HG03571 (cell line): ENCODE data around the gene RIPOR3.
"Not testable (repeated sequence)": the region's sequence is repeated elsewhere in the genome, so short reads cannot be mapped to it uniquely, and the experiment has no call there.

ENCODE experiments used
- ATAC-seq: cut with Tn5 transposase; IDR thresholded peaks from one replicate; pipeline ENCODE4 v1.9.1; 2021; ENCODE audit not compliant: unreplicated experiment

The RIPOR3 gene

GRCh38 chr20:50559149-50559548 lies 132.2 kb downstream of the RIPOR3 start:
- no peak for ATAC-seq

GRCh38 chr20:50558483-50558925 lies 132.8 kb downstream of the RIPOR3 start:
- ATAC-seq, result no peak

GRCh38 chr20:50557549-50558134 lies 133.7 kb downstream of the RIPOR3 start:
- ATAC-seq, result no peak

GRCh38 chr20:50555662-50556061 lies 135.7 kb downstream of the RIPOR3 start:
- no peak for ATAC-seq

GRCh38 chr20:50554694-50555579 lies 136.4 kb downstream of the RIPOR3 start:
- no peak for ATAC-seq

GRCh38 chr20:50552979-50553378 lies 138.4 kb downstream of the RIPOR3 start:
- ATAC-seq, result no peak

- no peak for ATAC-seq
Measured at GRCh38 chr20:50551288-50551687, 140.1 kb downstream of the RIPOR3 start.

GRCh38 chr20:50550531-50550930 lies 140.8 kb downstream of the RIPOR3 start:
- no peak for ATAC-seq

- no peak for ATAC-seq
Measured at GRCh38 chr20:50548396-50548795, 142.9 kb downstream of the RIPOR3 start.

GRCh38 chr20:50547964-50548363 lies 143.4 kb downstream of the RIPOR3 start:
- ATAC-seq, result no peak

GRCh38 chr20:50546729-50547314 lies 144.5 kb downstream of the RIPOR3 start:
- ATAC-seq, result peak; percentile 37

GRCh38 chr20:50545126-50545525 lies 146.2 kb downstream of the RIPOR3 start:
- ATAC-seq, result no peak

GRCh38 chr20:50543326-50543725 lies 148.0 kb downstream of the RIPOR3 start:
- no peak for ATAC-seq

GRCh38 chr20:50541606-50542041 lies 149.7 kb downstream of the RIPOR3 start:
- no peak for ATAC-seq

- no peak for ATAC-seq
Measured at GRCh38 chr20:50540620-50541605, 150.4 kb downstream of the RIPOR3 start.

GRCh38 chr20:50539798-50540197 lies 151.5 kb downstream of the RIPOR3 start:
- ATAC-seq, result not testable (repeated sequence)

- ATAC-seq, result no peak
Measured at GRCh38 chr20:50538276-50538675, 153.1 kb downstream of the RIPOR3 start.

GRCh38 chr20:50537546-50538201 lies 153.7 kb downstream of the RIPOR3 start:
- ATAC-seq, result no peak

GRCh38 chr20:50536333-50536732 lies 155.0 kb downstream of the RIPOR3 start:
- ATAC-seq, result no peak
